SU-DHL-6 (cell line): ENCODE measurements around the gene ICA1.
A peak's percentile ranks its signal among the peaks of the same experiment; 100 is the strongest.

ENCODE experiments used
- H2AFZ ChIP-seq: fragments of 200-600 bp; sonication (generic); 2 replicates; pipeline ENCODE4 v1.6.1; 2014; ENCODE audit warnings: low read depth, mild to moderate bottlenecking, moderate library complexity, mixed read lengths, antibody characterized with exemption, low read length; ENCODE audit not compliant: severe bottlenecking
- H3F3A ChIP-seq: fragments of 200-600 bp; shearing (Covaris generic); 2 replicates; pipeline ENCODE4 v1.6.0; 2016; ENCODE audit warnings: antibody characterized with exemption, mild to moderate bottlenecking; ENCODE audit not compliant: insufficient read depth
- H3K27ac ChIP-seq: fragments of 200-600 bp; sonication (generic); 2 replicates; pipeline ENCODE4 v1.5.1; 2016; ENCODE audit warnings: low read depth, mild to moderate bottlenecking, low read length, moderate library complexity, mixed read lengths
- H3K27me3 ChIP-seq: fragments of 200-600 bp; sonication (generic), shearing (Covaris generic); 2 replicates; pipeline ENCODE4 v1.6.0; 2014; ENCODE audit warnings: mild to moderate bottlenecking, low read length
- H3K36me3 ChIP-seq: fragments of 200-600 bp; sonication (generic); 2 replicates; pipeline ENCODE4 v1.6.1; 2014; ENCODE audit warnings: mild to moderate bottlenecking, low read length, mixed read lengths
- H3K4me2 ChIP-seq: fragments of 300-600, 200-600 bp; shearing (Covaris generic), sonication (generic); 2 replicates; pipeline ENCODE4 v1.6.0; 2014; ENCODE audit warnings: low read length, low read depth, mild to moderate bottlenecking; ENCODE audit not compliant: poor library complexity, severe bottlenecking
- H3K4me3 ChIP-seq: fragments of 200-600 bp; sonication (generic); 2 replicates; pipeline ENCODE4 v1.5.1; 2014; ENCODE audit warnings: antibody characterized with exemption, low read length, mild to moderate bottlenecking, mixed read lengths; ENCODE audit not compliant: insufficient read depth, poor library complexity, severe bottlenecking
- H3K79me2 ChIP-seq: fragments of 200-600 bp; sonication (generic); 2 replicates; pipeline ENCODE4 v1.6.1; 2014; ENCODE audit warnings: mild to moderate bottlenecking, low read length, moderate library complexity; ENCODE audit not compliant: insufficient read depth
- H3K9ac ChIP-seq: fragments of 200-600 bp; sonication (generic); 2 replicates; pipeline ENCODE4 v1.7.0; 2014; ENCODE audit warnings: mild to moderate bottlenecking, low read length
- H3K9me2 ChIP-seq: fragments of 200-600 bp; sonication (generic); replicated peaks from 2 replicates; pipeline ENCODE4 v1.6.1; 2014; ENCODE audit warnings: low read length; ENCODE audit not compliant: insufficient read depth
- H3K9me3 ChIP-seq: fragments of 200-600 bp; sonication (generic); 2 replicates; pipeline ENCODE4 v1.6.1; 2014; ENCODE audit warnings: low read length, mixed read lengths; ENCODE audit not compliant: insufficient read depth
- H4K20me1 ChIP-seq: fragments of 200-600 bp; sonication (generic); 2 replicates; pipeline ENCODE4 v1.6.1; 2014; ENCODE audit warnings: low read depth, mild to moderate bottlenecking, antibody characterized with exemption, low read length, moderate library complexity, mixed read lengths
- EZH2phosphoT487 ChIP-seq: fragments of 200-600 bp; sonication (generic), shearing (Covaris generic); conservative IDR thresholded peaks from 2 replicates; pipeline ENCODE4 v1.6.1; 2018; ENCODE audit warnings: mild to moderate bottlenecking, antibody characterized with exemption, low read length, moderate library complexity, mixed read lengths
- TF ChIP-seq, protein P1 (sequence below): fragments of 200-600 bp; sonication (generic); IDR thresholded peaks from one replicate; pipeline ENCODE4 v1.5.1; 2017; ENCODE audit warnings: antibody characterized with exemption, mild to moderate bottlenecking, low read length, moderate library complexity; ENCODE audit not compliant: insufficient read depth, poor library complexity, severe bottlenecking

ICA1 gene

DNA sequence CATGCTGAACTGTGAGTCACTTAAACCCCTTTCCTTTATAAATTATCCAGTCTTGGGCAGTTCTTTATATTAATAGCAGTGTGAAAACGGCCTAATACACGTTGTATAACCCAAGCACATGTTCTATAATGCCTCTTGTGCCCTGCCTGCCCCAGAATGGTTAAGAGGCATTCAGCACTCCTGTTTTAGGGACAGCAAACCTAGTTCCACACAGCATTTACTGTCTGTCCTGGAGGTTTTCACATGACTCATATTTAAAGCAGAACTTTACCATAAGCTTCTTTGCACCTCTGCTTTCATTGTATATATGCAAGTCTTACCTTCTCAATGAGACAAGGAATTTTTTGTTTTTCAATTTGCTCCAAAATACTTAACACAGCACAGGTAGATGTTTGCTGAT, 144.8 kb downstream of the ICA1 start:
- no peaks in the 10 kb centered on the region for H3K36me3 ChIP-seq
- no peak overlapping the region for H3K4me3 ChIP-seq
- no peak overlapping the region for H3K27ac ChIP-seq
- no peaks in the 10 kb centered on the region for H3F3A ChIP-seq
- no peaks in the 10 kb centered on the region for H3K27me3 ChIP-seq
- no peaks in the 10 kb centered on the region for H3K9me2 ChIP-seq
- H3K9ac ChIP-seq: no peak overlapping the region
- H4K20me1 ChIP-seq: no peaks in the 10 kb centered on the region
- H3K79me2 ChIP-seq: no peaks in the 10 kb centered on the region
- no peaks in the 10 kb centered on the region for H3K9me3 ChIP-seq
- H3K4me2 ChIP-seq: no peak overlapping the region
- TF ChIP-seq EZH2phosphoT487: no peak
- TF ChIP-seq, protein P1, sequence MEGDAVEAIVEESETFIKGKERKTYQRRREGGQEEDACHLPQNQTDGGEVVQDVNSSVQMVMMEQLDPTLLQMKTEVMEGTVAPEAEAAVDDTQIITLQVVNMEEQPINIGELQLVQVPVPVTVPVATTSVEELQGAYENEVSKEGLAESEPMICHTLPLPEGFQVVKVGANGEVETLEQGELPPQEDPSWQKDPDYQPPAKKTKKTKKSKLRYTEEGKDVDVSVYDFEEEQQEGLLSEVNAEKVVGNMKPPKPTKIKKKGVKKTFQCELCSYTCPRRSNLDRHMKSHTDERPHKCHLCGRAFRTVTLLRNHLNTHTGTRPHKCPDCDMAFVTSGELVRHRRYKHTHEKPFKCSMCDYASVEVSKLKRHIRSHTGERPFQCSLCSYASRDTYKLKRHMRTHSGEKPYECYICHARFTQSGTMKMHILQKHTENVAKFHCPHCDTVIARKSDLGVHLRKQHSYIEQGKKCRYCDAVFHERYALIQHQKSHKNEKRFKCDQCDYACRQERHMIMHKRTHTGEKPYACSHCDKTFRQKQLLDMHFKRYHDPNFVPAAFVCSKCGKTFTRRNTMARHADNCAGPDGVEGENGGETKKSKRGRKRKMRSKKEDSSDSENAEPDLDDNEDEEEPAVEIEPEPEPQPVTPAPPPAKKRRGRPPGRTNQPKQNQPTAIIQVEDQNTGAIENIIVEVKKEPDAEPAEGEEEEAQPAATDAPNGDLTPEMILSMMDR: no peak
- H2AFZ ChIP-seq: no peak overlapping the region

DNA sequence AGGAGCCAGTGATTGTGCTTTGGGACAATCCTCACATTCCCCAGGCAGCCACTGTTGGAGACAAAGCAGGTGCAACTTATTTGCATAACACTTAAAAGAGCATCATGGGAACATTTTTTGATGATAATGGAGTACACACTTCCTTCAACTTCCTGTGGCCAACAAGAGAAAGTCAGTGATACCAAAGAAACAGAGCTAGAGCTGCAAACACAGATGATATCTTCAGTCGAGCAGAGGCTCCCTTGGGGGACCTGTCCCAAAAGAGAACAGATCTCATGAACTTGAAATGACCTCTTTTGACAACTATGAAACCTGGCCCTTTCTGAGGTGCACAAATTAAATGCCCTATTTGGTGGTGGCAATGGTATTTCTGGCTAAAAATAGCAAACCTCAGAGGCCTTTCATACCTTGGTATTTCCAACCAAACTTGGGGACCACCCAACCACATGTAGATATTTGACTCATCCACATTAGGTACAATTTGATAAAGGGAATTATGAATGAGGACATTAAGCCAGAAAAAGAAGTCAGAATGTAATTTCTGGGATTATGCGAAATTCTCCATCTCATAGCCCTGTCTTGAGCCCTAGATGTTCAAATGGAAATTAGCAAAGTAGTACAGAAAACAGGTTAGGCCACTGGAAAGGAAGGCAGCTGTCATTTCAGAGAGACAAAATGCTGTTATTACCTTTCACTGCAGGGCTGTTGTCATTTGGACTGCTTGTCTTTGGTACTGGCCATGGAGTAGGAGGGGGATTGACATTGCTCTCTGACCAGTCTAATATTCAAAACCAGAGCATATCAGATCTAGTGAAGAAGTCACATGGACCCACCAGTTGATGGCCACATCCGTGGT, 146.2 kb downstream of the ICA1 start:
- H3K4me3 ChIP-seq: no peak overlapping the region
- no peaks in the 10 kb centered on the region for H3K36me3 ChIP-seq
- no peaks in the 10 kb centered on the region for H3K79me2 ChIP-seq
- no peaks in the 10 kb centered on the region for H3K9me3 ChIP-seq
- H3K9me2 ChIP-seq: no peaks in the 10 kb centered on the region
- H3K27ac ChIP-seq: peak overlapping the region; percentile 15; the same call in 1 of the 2 replicates
- H4K20me1 ChIP-seq: no peaks in the 10 kb centered on the region
- H3K27me3 ChIP-seq: no peaks in the 10 kb centered on the region
- peak overlapping the region; percentile 37 for H2AFZ ChIP-seq
- no peak overlapping the region for H3K9ac ChIP-seq
- H3F3A ChIP-seq: no peaks in the 10 kb centered on the region
- peak overlapping the region; percentile 2 for H3K4me2 ChIP-seq
- TF ChIP-seq EZH2phosphoT487: no peak
- TF ChIP-seq, protein P1: no peak

DNA sequence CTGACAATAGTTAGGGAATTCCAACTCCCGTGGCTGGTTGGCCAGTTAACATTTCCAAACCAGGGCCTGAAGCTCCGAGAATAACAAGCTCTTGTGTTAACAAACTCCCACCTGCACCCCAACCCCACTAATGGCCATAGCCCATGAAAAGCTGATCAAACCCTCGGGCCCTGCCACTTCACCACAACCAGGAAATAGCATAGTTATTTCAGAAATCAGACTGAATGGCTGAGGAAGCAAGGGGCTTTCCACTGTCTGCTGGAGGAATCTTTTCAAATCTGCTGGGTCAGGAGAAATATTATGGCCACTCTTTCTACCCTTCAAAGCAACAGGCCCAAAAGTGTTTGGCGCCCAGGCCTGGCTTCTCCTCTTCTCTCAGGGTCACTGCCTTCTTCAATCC, 147.8 kb downstream of the ICA1 start:
- H2AFZ ChIP-seq: peak overlapping the region; percentile 36
- H3K27me3 ChIP-seq: no peaks in the 10 kb centered on the region
- no peaks in the 10 kb centered on the region for H3K79me2 ChIP-seq
- no peaks in the 10 kb centered on the region for H3F3A ChIP-seq
- H3K9ac ChIP-seq: no peak overlapping the region
- no peak overlapping the region for H3K4me2 ChIP-seq
- H3K4me3 ChIP-seq: no peak overlapping the region
- H3K9me2 ChIP-seq: no peaks in the 10 kb centered on the region
- no peak for TF ChIP-seq EZH2phosphoT487
- TF ChIP-seq, protein P1: no peak
- no peaks in the 10 kb centered on the region for H4K20me1 ChIP-seq
- H3K27ac ChIP-seq: no peak overlapping the region
- H3K9me3 ChIP-seq: no peaks in the 10 kb centered on the region
- H3K36me3 ChIP-seq: no peaks in the 10 kb centered on the region
